Fibroblast of villous mesenchyme (primary cell): ENCODE data around the gene MAGEB6B. TPM values are rescaled to one million over a fixed set of nuclear protein-coding genes. Genes with fewer than 3 reads are reported as not detected.

Experiments used
- total RNA-seq: library from RNA; depleted of rRNA; stranded (reverse); fragments of >200 nt; gene quantifications from 2 replicates; pipeline ENCODE4 v1.2.3, GENCODE V29; 2012

MAGEB6B gene
- total RNA-seq, 1 donor: not detected

Other genes starting within 250 kb of the MAGEB6B start
- not detected in 2 replicates for gene MAGEB18, start 22.3 kb upstream of the MAGEB6B start, total RNA-seq
- gene MAGEB6, start 31.8 kb downstream of the MAGEB6B start, total RNA-seq: not detected in 2 replicates
- gene MAGEB5, start 55.6 kb downstream of the MAGEB6B start, total RNA-seq: not detected in 2 replicates